GM18519 (cell line): ENCODE results near the gene TCF15.

ENCODE experiments used
- ATAC-seq: cut with Tn5 transposase; IDR thresholded peaks from one replicate; pipeline ENCODE4 v1.9.1; 2021; ENCODE audit warnings: mild to moderate bottlenecking, moderate library complexity; ENCODE audit not compliant: unreplicated experiment, low FRiP score

Gene TCF15

GRCh38 chr20:558117-558516 lies 52.0 kb downstream of the TCF15 start:
- ATAC-seq: no peak

DNA sequence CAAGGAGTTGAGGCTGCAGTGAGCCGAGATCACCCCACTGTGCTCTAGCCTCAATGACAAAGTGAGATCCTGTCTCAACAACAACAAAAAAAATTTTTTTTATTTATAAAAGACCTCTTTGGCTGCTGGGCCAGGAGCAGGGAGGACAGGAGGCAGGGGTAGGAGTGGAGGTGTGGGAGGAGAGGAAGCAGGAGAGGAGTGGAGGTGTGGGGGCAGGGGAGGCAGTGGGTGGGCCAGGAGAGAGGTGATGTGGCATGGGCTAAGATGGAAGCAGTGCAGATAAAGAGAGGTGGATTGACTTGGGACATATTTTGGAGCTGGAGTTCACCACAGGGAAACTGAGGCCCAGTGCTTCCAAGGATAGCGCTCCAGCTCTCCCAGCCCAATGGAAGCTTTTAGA lies 53.1 kb downstream of the TCF15 start:
- ATAC-seq: no peak

DNA sequence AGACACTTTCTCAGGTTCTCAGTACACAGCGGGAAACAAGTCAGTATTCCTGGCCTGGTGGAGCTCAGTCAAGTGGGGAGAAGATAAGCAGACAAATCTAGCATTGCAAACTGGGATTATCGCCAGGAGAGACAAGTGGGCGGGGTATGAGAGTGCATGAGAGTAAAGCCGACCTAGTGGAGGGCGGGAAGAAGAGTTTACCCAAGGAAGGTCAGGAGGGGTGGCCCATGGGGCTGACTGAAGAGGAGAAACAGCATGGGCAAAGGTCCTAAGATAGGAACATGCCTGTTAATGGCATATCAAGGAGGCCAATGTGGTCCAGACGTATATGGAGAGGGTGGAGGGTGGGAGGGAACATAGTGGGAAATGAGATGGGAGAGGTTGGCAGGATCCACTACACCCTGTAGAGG lies 54.1 kb downstream of the TCF15 start:
- no peak for ATAC-seq
